ENCODE results near the gene AMIGO3. TPM values are rescaled to one million over a fixed set of nuclear protein-coding genes. Genes with fewer than 3 reads are reported as not detected.

AMIGO3 gene
- total and polyA plus RNA-seq, 4 donors = 0.11 to 1.1 TPM; not detected in 2

DNA sequence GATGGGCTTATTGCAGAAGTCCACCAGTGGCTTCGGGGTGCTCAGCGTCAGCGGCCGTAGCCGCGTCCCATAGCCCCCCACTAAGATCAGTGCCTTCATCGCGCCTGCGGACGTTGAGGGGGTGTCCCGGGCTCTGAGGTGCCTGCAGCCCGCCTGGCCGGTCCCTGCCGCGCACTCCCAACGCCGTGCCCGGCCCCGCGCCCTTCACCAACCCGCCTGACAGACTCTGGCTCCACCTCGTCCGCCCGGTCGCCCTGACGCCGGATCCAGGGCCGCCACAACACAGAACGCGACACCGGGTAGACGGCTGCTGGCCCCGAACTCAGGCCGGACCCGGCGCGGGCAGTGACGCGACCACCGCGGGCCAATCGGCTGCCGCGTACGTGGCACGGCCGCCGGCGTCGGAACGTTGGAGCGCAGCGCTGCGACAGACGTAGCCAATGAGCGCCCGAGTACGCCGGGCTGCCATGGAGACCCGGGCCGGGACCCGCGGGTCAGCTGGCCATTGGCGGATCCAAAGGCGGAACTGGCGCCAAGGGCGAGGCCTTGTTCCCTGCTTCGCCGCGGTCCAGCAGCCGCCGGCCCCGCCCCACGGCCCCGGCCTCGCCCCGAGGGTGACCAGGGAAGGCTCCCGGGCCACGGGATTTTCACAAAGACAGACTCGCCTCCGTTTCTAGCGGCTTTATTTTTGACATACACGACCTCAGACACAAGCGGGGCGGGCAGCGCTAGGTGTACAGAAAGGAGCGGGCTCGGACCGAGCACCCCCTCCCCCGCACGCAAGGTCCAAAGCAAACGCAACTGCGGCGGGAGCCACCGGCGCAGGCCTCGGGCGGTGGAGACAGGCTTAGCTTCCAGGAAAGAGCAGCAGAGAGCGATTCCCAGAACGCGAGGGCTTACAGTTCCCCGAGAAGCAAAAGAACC lies 4.4 kb upstream of the AMIGO3 start, which contains the start of gene GMPPB:
Gene GMPPB, minus strand, starts transcription at position 324 of the 924 bp plus-strand sequence. Its CDS starts 225 bp downstream, at position 99.
- no peaks in the 10 kb centered on the region for H3K9me3 ChIP-seq (ENCODE audit: control insufficient read depth in 4 of 4, low read length in 3 of 4)
- peaks cover 5 to 29% (median 11%) of the 10 kb centered on the region in 4 donors for H3K36me3 ChIP-seq (ENCODE audit: control insufficient read depth in 4 of 4, insufficient read depth in 3 of 4, low read depth in 1 of 4, low read length in 3 of 4)
- TF ChIP-seq JUND (IDR thresholded peaks at IDR 0.05) (no peak), RXRA (IDR thresholded peaks at IDR 0.05) (peak in 1 of 2 donors; percentile 14), ATF3 (IDR thresholded peaks at IDR 0.05) (no peak), YY1 (IDR thresholded peaks at IDR 0.05) (peak; percentile 41), TAF1 (conservative IDR thresholded peaks at IDR 0.05) (no peak), CTCF (IDR thresholded peaks at IDR 0.05; ENCODE audit: low read depth, low read length, missing input control) (no peak), FOXA1 (IDR thresholded peaks at IDR 0.05) (no peak), NR2F2 (IDR thresholded peaks at IDR 0.05) (peak; percentile 15), SP1 (IDR thresholded peaks at IDR 0.05) (peak; percentile 59), FOXA2 (IDR thresholded peaks at IDR 0.05) (no peak), EGR1 (IDR thresholded peaks at IDR 0.05; ENCODE audit: low read depth in 2 of 2) (no peak), MAX (IDR thresholded peaks at IDR 0.05) (no peak), HNF4A (conservative IDR thresholded peaks at IDR 0.05) (peak in 1 of 2 donors; percentile 0), RAD21 (IDR thresholded peaks at IDR 0.05) (peak in 1 of 2 donors; percentile 9), HNF4G (IDR thresholded peaks at IDR 0.05) (no peak), ZBTB33 (IDR thresholded peaks at IDR 0.05) (no peak), GABPA (IDR thresholded peaks at IDR 0.05 in 1 of 2, conservative IDR thresholded peaks at IDR 0.05 in 1 of 2) (peak in 1 of 2 donors; percentile 32)
- TF ChIP-seq, protein P1, sequence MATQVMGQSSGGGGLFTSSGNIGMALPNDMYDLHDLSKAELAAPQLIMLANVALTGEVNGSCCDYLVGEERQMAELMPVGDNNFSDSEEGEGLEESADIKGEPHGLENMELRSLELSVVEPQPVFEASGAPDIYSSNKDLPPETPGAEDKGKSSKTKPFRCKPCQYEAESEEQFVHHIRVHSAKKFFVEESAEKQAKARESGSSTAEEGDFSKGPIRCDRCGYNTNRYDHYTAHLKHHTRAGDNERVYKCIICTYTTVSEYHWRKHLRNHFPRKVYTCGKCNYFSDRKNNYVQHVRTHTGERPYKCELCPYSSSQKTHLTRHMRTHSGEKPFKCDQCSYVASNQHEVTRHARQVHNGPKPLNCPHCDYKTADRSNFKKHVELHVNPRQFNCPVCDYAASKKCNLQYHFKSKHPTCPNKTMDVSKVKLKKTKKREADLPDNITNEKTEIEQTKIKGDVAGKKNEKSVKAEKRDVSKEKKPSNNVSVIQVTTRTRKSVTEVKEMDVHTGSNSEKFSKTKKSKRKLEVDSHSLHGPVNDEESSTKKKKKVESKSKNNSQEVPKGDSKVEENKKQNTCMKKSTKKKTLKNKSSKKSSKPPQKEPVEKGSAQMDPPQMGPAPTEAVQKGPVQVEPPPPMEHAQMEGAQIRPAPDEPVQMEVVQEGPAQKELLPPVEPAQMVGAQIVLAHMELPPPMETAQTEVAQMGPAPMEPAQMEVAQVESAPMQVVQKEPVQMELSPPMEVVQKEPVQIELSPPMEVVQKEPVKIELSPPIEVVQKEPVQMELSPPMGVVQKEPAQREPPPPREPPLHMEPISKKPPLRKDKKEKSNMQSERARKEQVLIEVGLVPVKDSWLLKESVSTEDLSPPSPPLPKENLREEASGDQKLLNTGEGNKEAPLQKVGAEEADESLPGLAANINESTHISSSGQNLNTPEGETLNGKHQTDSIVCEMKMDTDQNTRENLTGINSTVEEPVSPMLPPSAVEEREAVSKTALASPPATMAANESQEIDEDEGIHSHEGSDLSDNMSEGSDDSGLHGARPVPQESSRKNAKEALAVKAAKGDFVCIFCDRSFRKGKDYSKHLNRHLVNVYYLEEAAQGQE (IDR thresholded peaks at IDR 0.05) = peak; percentile 75
- peak within 1 kb of the TSS; percentile 91 to 94 (median 93) for H3K4me3 ChIP-seq (ENCODE audit: low read depth in 1 of 3, low read length in 3 of 3)
- peak within 1 kb of the TSS; percentile 90 to 92 for H3K27ac ChIP-seq (ENCODE audit: low read depth in 1 of 2, low read length in 2 of 2)
- H3K9ac ChIP-seq (ENCODE audit: low read depth in 1 of 2, low read length in 2 of 2) = peak within 1 kb of the TSS; percentile 75 to 80
- H3K4me1 ChIP-seq (ENCODE audit: control insufficient read depth in 4 of 4, insufficient read depth in 4 of 4, low read length in 3 of 4) = peaks cover 6 to 50% (median 37%) of the 10 kb centered on the region in 4 donors
- WGBS = under 1% methylated on average over 102 of the region's 102 CpGs
- DNase-seq (ENCODE audit: low spot score) = peak; percentile 97
- H3K27me3 ChIP-seq (ENCODE audit: control insufficient read depth in 4 of 4, insufficient read depth in 4 of 4, low read length in 3 of 4) = no peaks in the 10 kb centered on the region
